IPS-18c (cell line): ENCODE measurements around the gene SLC7A7.
"Not testable (repeated sequence)": the region's sequence is repeated elsewhere in the genome, so short reads cannot be mapped to it uniquely, and the experiment has no call there.

Experiments used
- H3K4me3 ChIP-seq: 2 replicates; pipeline ENCODE4 v1.7.0; 2013; ENCODE audit warnings: low read depth, mild to moderate bottlenecking, low read length, moderate library complexity; ENCODE audit not compliant: insufficient read depth
- H3K9me3 ChIP-seq: one replicate; pipeline ENCODE4 v1.6.1; 2013; ENCODE audit warnings: mild to moderate bottlenecking, low read length, moderate library complexity; ENCODE audit not compliant: control insufficient read depth, insufficient read depth

Gene SLC7A7

DNA sequence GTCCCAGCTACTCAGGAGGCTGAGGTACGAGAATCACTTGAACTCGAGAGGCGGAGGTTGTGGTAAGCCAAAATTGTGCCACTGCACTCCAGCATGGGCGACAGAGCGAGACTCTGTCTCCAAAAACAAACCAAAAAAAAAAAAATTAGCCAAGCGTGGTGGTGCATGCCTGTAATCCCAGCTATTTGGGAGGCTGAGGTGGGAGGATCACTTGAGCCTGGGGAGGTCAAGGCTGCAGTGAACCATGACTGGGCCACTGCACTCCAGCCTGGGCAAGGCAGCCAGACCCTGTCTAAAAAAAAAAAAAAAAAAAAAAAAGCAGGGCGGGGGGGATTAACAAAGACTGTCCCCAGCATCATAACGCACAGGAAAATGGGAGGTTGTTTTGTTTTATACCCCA lies 38.4 kb downstream of the SLC7A7 start:
- H3K9me3 ChIP-seq, H3K4me3 ChIP-seq: not testable (repeated sequence)

DNA sequence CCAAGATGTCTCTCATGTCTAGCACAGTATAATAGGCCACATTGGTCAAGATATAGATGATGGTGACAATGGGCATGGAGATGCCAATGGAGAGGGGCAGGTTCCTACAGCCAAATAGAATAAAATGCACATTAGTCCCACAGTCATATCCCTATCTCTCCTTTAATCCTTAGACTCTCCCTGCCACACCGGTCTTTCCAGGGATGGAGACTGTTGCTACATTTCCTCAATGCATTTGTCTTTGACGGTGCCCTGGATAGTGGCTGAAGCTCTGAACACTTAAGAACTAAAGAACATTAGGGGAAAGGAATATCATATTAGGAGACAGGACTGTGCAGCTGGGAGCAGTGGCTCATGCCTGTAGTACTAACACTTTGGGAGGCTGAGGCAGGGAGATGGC lies 39.0 kb downstream of the SLC7A7 start:
- Histone ChIP-seq H3K4me3 (no peak overlapping the region), H3K9me3 (no peaks in the 10 kb centered on the region)

DNA sequence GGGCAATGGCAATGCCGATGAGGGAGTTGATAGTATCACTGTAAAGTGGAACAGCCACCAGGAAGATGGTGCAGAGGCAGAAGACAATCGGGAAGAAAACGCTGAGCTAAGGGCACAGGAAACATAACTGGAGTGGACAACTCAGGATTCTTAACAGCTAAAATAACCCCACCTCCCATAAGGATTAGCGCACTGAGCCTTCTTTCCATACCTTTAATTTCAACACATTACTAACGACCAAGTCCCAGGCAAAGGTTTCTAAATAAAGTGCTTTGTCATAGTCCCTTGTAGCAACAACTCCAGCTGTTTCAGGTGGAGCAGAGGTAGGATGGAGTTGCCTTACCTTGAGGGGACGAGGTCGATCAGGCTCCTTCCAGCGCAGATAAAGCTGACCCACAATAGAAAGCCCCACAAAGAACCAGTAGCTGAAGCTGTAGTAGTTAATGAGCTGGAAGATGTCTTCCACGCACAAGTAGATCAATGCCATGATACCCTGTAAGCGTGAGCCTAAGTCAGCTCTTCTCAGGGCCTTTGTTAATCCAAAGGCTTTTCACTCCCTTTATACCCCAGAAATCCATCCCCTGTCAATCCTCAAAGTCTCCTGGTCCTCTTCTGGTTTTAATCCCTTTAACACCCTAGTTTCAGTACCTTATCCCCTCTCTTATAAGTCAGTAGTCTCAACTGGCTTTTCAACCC lies 41.1 kb downstream of the SLC7A7 start:
- no peak overlapping the region for H3K4me3 ChIP-seq
- H3K9me3 ChIP-seq = peaks cover 2% of the 10 kb centered on the region

DNA sequence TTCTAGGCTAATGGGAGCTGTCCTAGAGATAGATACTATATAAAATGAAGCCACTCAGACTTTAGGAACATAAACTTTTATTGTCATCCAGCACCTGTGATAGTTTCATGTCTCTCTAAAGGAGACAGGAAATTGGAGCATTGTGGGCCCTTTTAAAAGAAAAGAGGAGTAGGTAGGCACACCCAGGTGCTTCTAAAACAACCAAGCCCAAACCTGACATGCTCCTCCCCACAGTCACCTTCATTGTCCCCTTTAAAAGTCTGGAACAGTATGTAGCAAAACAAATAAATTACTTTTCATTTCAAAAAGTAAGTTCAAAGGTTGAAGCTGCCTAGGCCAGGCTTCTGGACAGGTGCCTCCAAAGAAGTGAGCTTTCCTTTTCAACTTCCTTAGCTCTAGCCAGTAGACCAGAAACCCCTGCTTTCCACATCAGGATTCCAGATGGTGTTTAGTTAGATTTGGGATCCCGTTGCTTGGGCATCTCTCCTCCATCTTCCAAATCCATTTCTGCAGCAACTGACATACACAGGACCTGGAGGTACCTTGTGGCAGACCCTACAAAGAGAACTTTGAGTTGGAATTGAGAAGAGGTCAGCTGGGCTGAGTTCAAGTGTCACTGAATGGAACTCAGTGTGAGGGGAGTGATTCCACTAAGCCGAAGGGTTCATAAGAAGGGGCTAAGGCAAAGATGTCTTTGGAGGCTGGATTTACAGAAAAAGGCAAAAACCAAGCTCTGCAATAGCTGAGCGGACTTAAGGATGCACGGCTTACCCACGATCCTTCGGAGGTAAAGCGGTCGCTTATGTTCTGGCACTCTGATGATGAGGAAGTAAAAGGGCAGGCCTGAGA lies 41.8 kb downstream of the SLC7A7 start:
- Histone ChIP-seq H3K4me3 (no peak overlapping the region), H3K9me3 (peaks cover 2% of the 10 kb centered on the region)

DNA sequence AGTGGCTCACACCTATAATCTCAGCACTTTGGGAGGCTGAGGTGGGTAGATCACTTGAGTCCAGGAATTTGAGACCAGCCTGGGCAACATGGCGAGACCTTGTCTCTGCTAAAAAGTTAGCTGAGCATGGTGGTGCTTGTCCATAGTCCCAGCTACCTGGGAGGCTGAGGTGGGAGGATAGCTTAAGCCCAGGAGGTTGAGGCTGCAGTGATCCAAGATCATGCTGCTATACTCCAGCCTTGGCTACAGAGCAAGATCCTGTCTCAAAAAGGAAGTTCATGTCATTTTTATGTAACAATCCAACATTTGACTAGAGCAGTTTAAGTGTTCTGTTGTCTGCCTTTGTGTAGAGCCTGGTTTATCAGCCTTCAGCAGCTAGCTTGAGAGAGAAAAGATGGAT lies 42.5 kb downstream of the SLC7A7 start:
- Histone ChIP-seq H3K9me3 (peaks cover 2% of the 10 kb centered on the region), H3K4me3 (no peak overlapping the region)

DNA sequence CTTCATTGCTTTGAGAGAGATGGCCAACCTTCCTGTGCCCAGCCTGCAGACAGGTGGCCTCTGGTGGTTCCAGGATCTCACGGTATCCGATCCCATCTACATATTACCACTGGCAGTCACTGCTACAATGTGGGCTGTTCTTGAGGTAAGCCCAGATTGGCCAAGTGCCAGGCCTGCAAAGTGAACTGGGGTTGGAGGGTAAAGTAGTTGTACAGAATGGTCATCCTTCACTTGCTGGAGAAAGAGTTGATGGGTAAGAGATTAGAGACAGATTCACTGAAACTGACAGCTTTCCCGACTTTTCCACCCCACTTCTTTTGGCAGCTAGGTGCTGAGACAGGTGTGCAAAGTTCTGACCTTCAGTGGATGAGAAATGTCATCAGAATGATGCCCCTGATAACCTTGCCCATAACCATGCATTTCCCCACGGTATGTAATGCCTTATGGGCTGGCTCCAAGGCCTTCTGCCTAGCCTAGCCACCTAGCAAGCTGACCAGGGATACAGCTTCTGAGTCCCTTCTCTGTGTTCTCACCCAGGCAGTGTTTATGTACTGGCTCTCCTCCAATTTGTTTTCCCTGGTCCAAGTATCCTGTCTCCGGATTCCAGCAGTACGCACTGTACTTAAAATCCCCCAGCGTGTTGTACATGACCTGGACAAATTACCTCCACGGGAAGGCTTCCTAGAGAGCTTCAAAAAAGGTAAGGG lies 44.6 kb downstream of the SLC7A7 start:
- Histone ChIP-seq H3K4me3 (no peak overlapping the region), H3K9me3 (peaks cover 2% of the 10 kb centered on the region)

DNA sequence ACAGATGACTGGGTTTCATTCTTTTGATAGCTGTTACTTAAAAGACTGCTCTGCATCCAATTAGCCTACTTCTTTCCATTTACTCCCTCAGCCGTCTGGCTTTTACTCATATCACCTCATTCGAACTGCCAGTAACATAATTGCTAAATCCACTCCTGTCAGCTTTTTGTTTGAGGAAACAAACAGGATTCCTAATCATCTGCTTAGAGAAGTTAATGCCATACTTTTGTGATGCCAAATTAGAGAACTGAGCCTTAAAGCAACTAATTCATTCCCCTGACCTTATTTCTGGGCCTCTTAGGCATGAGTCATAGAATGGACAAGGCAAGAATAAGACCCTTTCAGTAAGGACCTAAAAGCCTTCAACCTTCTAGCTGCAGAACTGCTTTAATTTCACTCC lies 45.9 kb downstream of the SLC7A7 start:
- Histone ChIP-seq H3K4me3 (no peak overlapping the region), H3K9me3 (peaks cover 2% of the 10 kb centered on the region)

DNA sequence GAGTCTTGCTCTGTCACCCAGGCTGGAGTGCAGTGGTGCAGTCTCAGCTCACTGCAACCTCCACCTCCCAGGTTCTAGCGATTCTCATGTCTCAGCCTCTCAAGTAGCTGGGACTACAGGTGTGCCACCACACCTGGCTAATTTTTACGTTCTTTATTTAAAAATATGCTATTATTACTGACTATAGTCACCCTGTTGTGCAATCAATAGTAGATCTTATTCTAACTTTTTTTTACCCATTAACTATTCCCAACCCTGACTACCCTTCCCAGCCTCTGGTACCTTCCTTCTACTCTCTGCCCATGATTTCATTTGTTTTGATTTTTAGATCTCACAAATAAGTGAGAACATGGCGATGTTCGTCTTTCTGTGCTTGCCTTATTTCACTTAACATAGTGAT lies 46.3 kb downstream of the SLC7A7 start:
- Histone ChIP-seq H3K9me3 (peaks cover 2% of the 10 kb centered on the region), H3K4me3 (no peak overlapping the region)

DNA sequence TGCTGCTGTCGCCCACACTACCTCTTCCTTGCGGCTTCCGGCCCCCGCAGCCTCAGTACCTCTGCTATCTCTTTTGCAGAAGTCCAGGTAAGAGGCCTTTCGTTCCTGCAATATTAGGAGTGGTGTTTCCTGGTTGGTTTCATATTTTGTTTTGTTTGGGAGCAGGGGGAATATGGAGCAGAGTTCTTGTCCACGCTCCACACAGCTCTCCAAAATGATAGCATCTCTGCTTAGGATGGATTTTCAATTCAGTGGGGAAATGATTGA lies 48.0 kb downstream of the SLC7A7 start:
- peak overlapping the region; percentile 97 for H3K4me3 ChIP-seq

DNA sequence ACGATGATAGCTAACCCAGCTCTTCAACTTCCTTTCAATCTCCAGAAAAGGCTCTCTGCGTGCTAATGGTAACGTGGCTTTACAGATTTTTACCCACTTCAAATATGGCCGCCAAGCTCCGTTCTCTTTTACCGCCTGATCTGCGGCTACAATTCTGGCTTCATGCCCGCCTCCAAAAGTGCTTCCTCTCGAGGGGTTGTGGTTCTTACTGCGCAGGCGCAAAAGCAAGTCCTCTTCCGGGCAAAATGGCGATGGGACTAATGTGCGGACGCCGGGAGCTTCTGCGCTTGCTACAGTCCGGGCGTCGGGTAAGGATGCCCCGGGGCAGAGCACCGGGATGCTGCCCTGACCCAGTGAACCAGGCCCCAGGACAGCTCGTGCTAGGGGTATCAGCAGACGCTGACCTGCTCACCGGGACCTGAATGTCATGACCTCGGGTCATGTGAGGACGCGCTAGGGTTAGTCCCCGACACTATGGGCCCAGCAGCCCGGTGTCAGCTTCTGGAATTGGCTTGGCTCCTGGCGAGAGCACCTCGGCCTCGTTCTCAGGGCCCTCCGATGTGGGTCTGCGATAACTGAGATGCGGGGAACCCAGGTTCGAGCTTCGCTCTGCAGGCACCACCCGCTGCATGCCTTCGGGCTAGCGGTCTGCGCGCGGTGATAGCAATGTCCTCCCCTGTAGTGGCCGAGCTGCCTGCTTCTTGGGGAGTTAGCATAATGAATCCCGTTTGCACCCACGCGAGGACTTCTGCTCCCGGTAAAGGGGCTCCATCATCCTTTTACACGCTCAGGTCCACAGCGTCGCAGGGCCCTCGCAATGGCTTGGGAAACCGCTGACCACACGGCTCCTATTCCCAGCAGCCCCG lies 48.5 kb downstream of the SLC7A7 start, which contains the start of gene OXA1L:
Gene OXA1L, plus strand, starts transcription at position 232 of the 866 bp plus-strand sequence. Its CDS starts 14 bp downstream, at position 246.
- peaks cover 2% of the 10 kb centered on the region for H3K9me3 ChIP-seq
- H3K4me3 ChIP-seq = peak within 1 kb of the TSS; percentile 97

More for the DNA sequence above, 48.0 kb downstream of the SLC7A7 start:
- peaks cover 2% of the 10 kb centered on the region for H3K9me3 ChIP-seq

DNA sequence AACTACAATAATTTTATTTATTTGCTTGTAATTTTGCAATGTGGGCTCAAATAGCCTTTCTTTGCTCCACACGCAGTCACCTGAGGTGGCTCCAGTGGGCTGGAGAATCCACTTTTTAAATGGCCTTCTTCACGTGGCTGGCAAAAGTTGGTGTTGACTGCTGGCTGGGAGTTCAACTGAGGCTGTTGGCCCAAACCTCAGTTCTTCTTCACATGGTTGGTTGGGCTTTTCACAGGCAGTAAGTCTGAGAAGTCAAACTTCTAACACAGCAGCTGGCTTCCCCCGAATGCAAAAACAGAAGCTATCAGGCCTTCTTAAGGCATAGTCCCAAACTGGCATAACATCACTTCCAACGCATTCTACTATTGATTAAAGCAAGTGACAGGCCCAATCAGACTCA lies 50.9 kb downstream of the SLC7A7 start:
- Histone ChIP-seq H3K4me3 (no peak overlapping the region), H3K9me3 (peaks cover 3% of the 10 kb centered on the region)

DNA sequence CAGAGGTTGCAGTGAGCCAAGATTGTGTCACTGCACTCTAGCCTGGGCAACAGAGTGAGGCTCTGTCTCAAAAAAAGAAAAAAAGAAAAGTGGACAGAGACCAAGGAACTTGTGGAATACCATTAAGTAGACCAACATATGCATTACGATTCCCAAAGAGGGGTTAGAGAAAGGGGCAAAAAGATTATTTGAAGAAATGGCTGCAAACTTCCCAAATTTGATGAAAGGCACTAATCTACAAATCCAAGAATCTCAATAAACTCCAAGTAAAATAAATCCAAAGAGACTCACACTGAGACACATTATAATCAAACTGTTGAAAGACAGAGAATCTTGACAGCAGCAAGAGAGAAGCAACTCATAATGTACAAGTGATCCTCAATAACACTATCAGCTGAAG lies 53.5 kb downstream of the SLC7A7 start:
- H3K4me3 ChIP-seq = no peak overlapping the region
- peaks cover 3% of the 10 kb centered on the region for H3K9me3 ChIP-seq

DNA sequence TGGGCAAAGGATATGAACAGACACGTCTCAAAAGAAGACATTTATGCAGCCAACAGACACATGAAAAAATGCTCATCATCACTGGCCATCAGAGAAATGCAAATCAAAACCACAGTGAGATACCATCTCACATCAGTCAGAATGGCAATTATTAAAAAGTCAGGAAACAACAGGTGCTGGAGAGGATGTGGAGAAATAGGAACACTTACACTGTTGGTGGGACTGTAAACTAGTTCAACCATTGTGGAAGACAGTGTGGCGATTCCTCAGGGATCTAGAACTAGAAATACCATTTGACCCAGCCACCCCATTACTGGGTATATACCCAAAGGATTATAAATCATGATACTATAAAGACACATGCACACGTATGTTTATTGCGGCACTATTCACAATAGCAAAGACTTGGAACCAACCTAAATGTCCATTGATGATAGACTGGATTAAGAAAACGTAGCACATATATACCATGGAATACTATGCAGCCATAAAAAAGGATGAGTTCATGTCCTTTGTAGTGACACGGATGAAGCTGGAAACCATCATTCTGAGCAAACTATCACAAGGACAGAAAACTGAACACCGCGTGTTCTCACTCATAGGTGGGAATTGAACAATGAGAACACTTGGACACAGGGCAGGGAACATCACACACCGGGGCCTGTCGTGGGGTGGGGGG lies 57.1 kb downstream of the SLC7A7 start:
- not testable (repeated sequence) for H3K9me3 ChIP-seq, H3K4me3 ChIP-seq

DNA sequence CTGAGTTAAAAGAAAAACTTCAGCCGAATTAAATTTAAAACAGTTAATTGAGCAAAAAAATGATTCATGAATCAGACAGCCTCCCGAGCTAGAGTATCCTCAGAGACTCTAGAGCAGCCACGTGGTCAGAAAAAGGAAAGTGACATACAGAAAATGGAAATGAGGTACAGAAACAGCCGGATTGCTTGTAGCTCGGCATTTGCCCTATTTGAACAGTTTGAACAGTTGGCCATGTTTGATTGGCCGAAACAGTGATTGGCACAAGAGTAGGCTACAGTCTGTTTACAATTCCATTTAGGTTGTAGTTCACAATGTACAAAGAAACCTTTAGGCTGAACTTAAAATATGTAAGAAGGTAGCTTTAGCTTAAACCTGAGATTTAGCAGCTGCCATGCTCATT lies 61.6 kb downstream of the SLC7A7 start:
- Histone ChIP-seq H3K9me3 (no peaks in the 10 kb centered on the region), H3K4me3 (no peak overlapping the region)

DNA sequence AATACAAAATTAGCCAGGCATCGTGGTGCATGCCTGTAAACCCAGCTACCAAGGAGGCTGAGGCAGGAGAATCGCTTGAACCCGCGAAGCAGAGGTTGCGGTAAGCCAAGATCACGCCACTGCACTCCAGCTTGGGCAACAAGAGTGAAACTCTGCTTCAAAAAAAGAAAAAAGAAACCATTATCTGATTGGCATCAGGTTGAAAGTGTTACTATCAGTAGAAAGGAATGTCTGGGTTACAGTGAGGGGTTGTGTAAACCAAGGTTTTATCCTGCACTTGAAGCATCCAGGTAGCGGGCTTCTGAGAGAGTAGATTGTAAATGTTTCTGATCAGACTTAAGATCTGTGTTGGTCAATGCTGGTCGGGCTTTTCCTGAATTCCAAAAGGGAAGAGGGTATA lies 62.8 kb downstream of the SLC7A7 start:
- Histone ChIP-seq H3K9me3 (no peaks in the 10 kb centered on the region), H3K4me3 (no peak overlapping the region)

DNA sequence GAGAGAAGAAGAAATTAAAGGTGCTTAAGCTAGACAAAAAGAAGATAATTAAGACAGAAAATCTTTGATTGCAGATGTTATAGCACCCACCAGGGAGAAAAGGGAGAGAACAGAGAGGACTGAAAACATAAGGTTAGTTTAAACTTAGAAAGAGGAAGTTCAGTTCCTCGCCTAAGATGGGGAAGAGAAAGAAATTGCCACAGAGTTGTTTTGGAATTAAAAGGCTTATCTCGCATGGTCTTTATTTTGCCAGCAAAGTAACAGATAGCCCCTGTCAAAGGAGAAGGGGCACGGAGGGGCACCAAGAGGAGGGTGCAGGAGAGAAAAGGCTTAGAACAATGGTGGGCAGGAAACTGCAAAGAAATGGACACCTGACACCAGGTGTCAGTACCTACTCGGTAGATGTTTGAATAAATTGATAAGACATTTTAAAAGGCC lies 66.6 kb downstream of the SLC7A7 start:
- Histone ChIP-seq H3K9me3 (no peaks in the 10 kb centered on the region), H3K4me3 (no peak overlapping the region)

DNA sequence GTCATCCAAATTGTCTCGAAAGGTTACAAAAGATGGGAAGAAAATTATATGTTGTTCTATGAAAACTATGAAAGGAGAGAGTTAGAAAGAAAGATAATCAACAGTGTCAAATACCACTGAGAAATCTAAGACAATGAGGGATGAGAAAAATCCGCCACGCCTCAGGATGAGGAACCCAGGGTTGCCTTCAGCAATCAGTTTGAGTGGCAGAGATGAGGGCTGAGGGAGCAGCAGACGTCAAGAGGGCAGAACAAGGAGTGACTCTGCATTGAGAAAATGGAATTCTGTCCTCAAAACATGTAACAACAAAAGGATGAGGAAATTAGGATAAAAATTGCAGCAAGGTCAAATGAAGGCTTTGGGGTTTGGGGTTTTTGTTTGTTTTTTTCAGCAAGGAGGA lies 67.0 kb downstream of the SLC7A7 start:
- Histone ChIP-seq H3K4me3 (no peak overlapping the region), H3K9me3 (no peaks in the 10 kb centered on the region)
